Measurements from ENCODE around the gene PTGFR. TPM values are rescaled to one million over a fixed set of nuclear protein-coding genes. Genes with fewer than 3 reads are reported as not detected.

The PTGFR gene
- total RNA-seq = under 0.01 and 0.48 TPM in 2 replicates

GRCh38 chr1:78490861-78491450 is at the start of gene PTGFR:
TSS of gene PTGFR (plus strand) at chr1:78490974. CDS start at chr1:78492744, 1,770 bp downstream.

Other genes starting within 250 kb of the PTGFR start
- 1.3 and 1.5 TPM in 2 replicates for gene IFI44L, start 129.5 kb downstream of the PTGFR start, total RNA-seq
- 13.1 and 13.4 TPM in 2 replicates for gene IFI44, start 158.9 kb downstream of the PTGFR start, total RNA-seq

Measured in vein endothelial cell (primary cell).